Mesothelial cell of epicardium (in vitro differentiated cells): ENCODE measurements around the gene CYB5B. TPM values are rescaled to one million over a fixed set of nuclear protein-coding genes. Genes with fewer than 3 reads are reported as not detected.

Experiments
- DNase-seq, 2 experiments: peaks; one replicate each; pipeline ENCODE4 v3.0.0; 2021; ENCODE audit warnings: low spot score in 2 of 2; ENCODE audit not compliant: unreplicated experiment in 2 of 2
- H3K27ac Mint-ChIP-seq: 2 replicates; pipeline ENCODE4 v1.8.0; 2021; ENCODE audit warnings: mixed read lengths
- H3K27me3 Mint-ChIP-seq: 2 replicates; pipeline ENCODE4 v1.8.0; 2021; ENCODE audit warnings: low read depth, mixed read lengths
- H3K36me3 Mint-ChIP-seq: 2 replicates; pipeline ENCODE4 v1.8.0; 2021; ENCODE audit warnings: mixed read lengths
- H3K4me1 Mint-ChIP-seq: 2 replicates; pipeline ENCODE4 v1.8.0; 2021; ENCODE audit warnings: mixed read lengths
- H3K4me3 Mint-ChIP-seq: 2 replicates; pipeline ENCODE4 v1.8.0; 2021; ENCODE audit warnings: mild to moderate bottlenecking, moderate library complexity, mixed read lengths
- H3K9me3 Mint-ChIP-seq: 2 replicates; pipeline ENCODE4 v1.8.0; 2021; ENCODE audit warnings: mixed read lengths
- CTCF ChIP-seq: fragments of 200-600 bp; sonication (generic); IDR thresholded peaks from one replicate; pipeline ENCODE4 v1.5.0; 2021; ENCODE audit warnings: antibody characterized with exemption; ENCODE audit not compliant: unreplicated experiment
- total RNA-seq: library from RNA; stranded (reverse); gene quantifications from 3 replicates; pipeline ENCODE4 v1.2.1, GENCODE V29; 2021

CYB5B gene
- total RNA-seq, 1 donor from 2014 or later, result 101 TPM

DNA sequence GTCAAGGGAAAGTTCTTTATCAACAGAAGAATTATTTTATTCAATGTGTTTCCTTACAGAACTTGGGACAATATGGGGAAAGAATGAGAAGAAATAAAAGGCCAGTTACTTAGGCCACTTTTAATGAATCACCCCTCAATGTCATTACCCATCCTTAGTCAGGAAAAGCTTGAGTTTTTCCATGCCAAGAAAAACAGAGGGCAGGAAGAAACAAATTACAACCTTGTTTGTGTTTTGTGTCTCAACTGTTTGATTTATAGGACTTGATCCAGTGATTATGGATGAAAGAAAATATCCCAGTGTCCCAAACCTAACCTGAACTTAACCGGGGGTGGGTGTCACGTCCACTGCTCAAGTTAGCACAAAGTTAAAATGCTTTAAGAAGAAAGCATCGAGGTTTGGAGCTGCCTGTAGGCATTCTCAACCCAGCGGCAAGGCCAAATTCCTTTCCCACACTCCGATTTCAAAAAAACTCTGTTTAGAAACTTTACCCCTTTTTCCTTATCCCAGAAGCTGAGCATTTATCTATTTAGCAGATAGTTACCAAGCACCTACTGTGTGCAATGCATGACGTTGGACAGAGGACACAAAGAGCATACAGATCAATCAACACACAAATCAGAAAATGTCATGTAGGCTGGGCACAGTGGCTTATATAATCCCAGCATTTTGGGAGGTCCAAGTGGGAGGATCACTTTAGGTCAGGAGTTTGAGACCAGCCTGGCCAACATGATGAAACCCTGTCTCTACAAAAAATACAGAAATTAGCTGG is 14.0 kb upstream of the CYB5B start:
- peak overlapping the region; percentile 97 for H3K27ac Mint-ChIP-seq

GRCh38 chr16:69411064-69411985 is 13.1 kb upstream of the CYB5B start:
- Mint-ChIP-seq H3K27ac (peak overlapping the region; percentile 97), H3K4me3 (no peak overlapping the region), H3K36me3 (no peaks in the 10 kb centered on the region), H3K4me1 (peaks cover 35% of the 10 kb centered on the region), H3K27me3 (no peaks in the 10 kb centered on the region), H3K9me3 (no peaks in the 10 kb centered on the region)
- no peak for TF ChIP-seq CTCF
- no peak for DNase-seq

More for the DNA sequence above, 14.0 kb upstream of the CYB5B start:
- no peak for TF ChIP-seq CTCF
- H3K36me3 Mint-ChIP-seq, result no peaks in the 10 kb centered on the region
- H3K4me1 Mint-ChIP-seq, result peaks cover 43% of the 10 kb centered on the region
- no peaks in the 10 kb centered on the region for H3K9me3 Mint-ChIP-seq
- no peak for DNase-seq
- H3K27me3 Mint-ChIP-seq, result no peaks in the 10 kb centered on the region
- H3K4me3 Mint-ChIP-seq, result no peak overlapping the region

DNA sequence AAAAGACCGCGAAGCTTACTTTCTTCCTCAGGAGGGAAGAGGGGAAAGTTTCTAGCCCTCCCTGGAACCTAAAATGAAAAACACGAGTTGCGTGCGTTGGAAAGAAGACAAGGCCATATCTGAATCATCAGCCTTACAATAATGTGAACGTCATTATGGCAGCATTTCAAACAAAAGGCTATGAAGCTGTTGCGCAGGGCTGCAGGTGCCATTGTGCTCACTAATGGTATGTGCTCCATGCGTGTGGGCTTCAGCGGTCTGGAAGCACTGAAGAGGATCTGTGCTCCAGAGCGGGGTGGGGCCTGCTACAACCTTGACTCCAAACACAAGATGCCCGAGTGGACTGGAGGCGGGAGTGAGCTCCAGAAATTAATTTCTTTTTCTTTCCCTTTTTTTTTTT is 12.1 kb upstream of the CYB5B start:
- no peaks in the 10 kb centered on the region for H3K27me3 Mint-ChIP-seq

GRCh38 chr16:69413045-69413664 is 11.3 kb upstream of the CYB5B start:
- Mint-ChIP-seq H3K27me3 (no peaks in the 10 kb centered on the region), H3K9me3 (no peaks in the 10 kb centered on the region)

More for the DNA sequence above, 12.1 kb upstream of the CYB5B start:
- Mint-ChIP-seq H3K27ac (no peak overlapping the region), H3K4me1 (peaks cover 31% of the 10 kb centered on the region), H3K9me3 (no peaks in the 10 kb centered on the region), H3K36me3 (no peaks in the 10 kb centered on the region), H3K4me3 (no peak overlapping the region)
- no peak for DNase-seq
- TF ChIP-seq CTCF, result no peak

More at GRCh38 chr16:69413045-69413664, 11.3 kb upstream of the CYB5B start:
- DNase-seq, result no peak
- Mint-ChIP-seq H3K4me3 (no peak overlapping the region), H3K36me3 (no peaks in the 10 kb centered on the region), H3K4me1 (peaks cover 36% of the 10 kb centered on the region), H3K27ac (no peak overlapping the region)
- no peak for TF ChIP-seq CTCF
